ENCODE data around the gene PPP1R16B. TPM values are rescaled to one million over a fixed set of nuclear protein-coding genes. Genes with fewer than 3 reads are reported as not detected.

The PPP1R16B gene
- total and polyA plus RNA-seq, 10 of the 15 experiments (the other 5 are each of a cell fraction or from before 2014, with no cell fraction given) = 13.4 to 90.2 (median 66.7) TPM

DNA sequence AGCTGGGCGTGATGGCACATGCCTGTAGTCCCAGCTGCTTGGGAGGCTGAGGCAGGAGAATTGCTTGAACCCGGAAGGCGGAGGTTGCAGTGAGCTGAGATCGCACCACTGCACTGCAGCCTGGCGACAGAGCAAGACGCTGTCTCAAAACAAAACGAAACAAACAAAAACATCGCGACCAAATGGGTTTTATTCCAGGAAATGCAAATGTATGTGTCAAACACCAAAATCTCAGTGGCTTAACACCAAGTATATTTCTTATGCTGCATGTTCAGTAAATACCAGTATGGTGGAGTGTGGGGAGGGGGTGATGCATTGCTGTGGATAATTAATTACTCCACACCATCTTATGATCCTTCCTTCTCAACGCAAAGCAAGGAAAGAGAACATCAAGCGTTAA lies 29.1 kb upstream of the PPP1R16B start (continued):
- TF ChIP-seq SMAD5 (IDR thresholded peaks at IDR 0.05; ENCODE audit: low read depth) (no peak), MEF2B (IDR thresholded peaks at IDR 0.05; ENCODE audit: partially characterized antibody, poor library complexity, severe bottlenecking) (no peak), BHLHE40 (IDR thresholded peaks at IDR 0.05; ENCODE audit: borderline replicate concordance in 1 of 2, low read depth in 2 of 2, low read length in 1 of 2) (no peak), BACH1 (IDR thresholded peaks at IDR 0.05; ENCODE audit: borderline replicate concordance) (no peak), TCF12 (IDR thresholded peaks at IDR 0.05; ENCODE audit: low read depth, low read length) (no peak)

DNA sequence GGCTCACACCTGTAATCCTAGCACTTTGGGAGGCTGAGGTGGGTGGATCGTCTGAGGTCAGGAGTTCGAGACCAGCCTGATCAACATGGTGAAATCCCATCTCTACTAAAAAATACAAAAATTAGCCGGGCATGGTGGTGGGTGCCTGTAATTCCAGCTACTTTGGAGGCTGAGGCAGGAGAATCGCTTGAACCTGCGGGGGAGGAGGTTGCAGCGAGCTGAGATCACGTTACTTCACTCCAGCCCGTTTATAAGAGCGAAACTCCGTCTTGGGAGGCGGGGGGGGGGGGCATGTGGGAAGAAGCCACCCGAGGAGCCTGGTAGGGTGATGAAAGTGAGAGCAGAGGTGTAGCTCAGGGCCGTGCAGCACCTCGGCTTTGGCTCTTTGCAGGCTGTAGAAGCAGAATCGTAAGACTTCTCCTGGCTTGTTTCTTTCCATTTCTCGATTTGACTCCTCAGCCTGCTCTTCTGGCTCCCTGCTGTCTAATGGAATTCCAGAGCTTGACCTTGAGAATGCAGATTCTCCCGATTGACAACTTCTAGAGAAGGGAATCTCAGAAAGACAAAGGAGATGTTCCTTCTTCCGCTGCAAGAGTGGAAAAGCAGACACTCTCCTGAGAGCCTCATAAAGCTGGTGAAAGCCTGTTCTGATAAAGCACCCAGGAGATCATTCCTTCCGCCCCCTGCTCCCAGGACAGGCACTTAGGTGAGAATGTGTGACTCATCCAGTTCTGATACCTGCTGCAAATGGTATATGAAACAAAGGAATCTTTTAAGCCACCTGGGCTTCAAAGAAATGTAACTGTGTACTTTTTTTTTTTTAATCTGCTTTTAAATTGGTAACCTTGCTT lies 26.0 kb upstream of the PPP1R16B start:
- Histone ChIP-seq H3K79me2 (ENCODE audit: control insufficient read depth, insufficient read depth, low read length) (no peaks in the 10 kb centered on the region), H3K9me3 (replicated peaks; ENCODE audit: control insufficient read depth, insufficient read depth, low read length) (no peaks in the 10 kb centered on the region), H3K4me1 (ENCODE audit: control insufficient read depth, insufficient read depth, low read length) (no peaks in the 10 kb centered on the region), H3K4me2 (ENCODE audit: control insufficient read depth, insufficient read depth) (no peak overlapping the region), H3K4me3 (no peak overlapping the region), H3K27ac (ENCODE audit: control insufficient read depth, insufficient read depth) (no peak overlapping the region), H3K27me3 (replicated peaks in 1 of 2; ENCODE audit: control insufficient read depth in 2 of 2, insufficient read depth in 2 of 2, low read length in 1 of 2) (no peaks in the 10 kb centered on the region), H3K9ac (ENCODE audit: control insufficient read depth, insufficient read depth, low read length) (no peak overlapping the region), H4K20me1 (ENCODE audit: control insufficient read depth, insufficient read depth) (no peaks in the 10 kb centered on the region), H2AFZ (ENCODE audit: control insufficient read depth, low read depth, low read length) (no peak overlapping the region), H3K36me3 (ENCODE audit: control insufficient read depth in 2 of 2, insufficient read depth in 2 of 2, low read length in 1 of 2) (peaks cover 0 to 2% of the 10 kb centered on the region in 2 experiments; a peak in 3 of 4 replicates)
- ChIA-PET SMC1A (ENCODE audit: uncharacterized antibody, unreplicated experiment) (no interaction called here), POLR2A (interaction anchor here (1.1 kb wide), 1 partner anchor 64 kb away, joined by 4 read pairs; no protein-coding TSS in a partner anchor), CTCF (interaction anchor here (0.7 to 1.3 kb wide), 3 partner anchors 28 to 114 kb away, joined by 3 to 4 read pairs (median 3); no protein-coding TSS in a partner anchor), RAD21 (ENCODE audit: unreplicated experiment) (no interaction called here)
- 92% methylated on average over 17 of the region's 19 CpGs for WGBS (ENCODE audit: insufficient coverage, insufficient replicate concordance, low lambda C conversion rate, missing lambda C conversion rate)
- no peak for ATAC-seq
- FAIRE-seq = no peak
- no peak for DNase-seq (ENCODE audit: low read depth, low spot score)
- TF ChIP-seq NR2C2 (IDR thresholded peaks at IDR 0.05; ENCODE audit: borderline replicate concordance, control insufficient read depth, insufficient read length, low read depth) = no peak
- TF ChIP-seq MYC (IDR thresholded peaks at IDR 0.05; ENCODE audit: insufficient read depth, insufficient read length, insufficient replicate concordance, low read length, severe bottlenecking) = no peak
- TF ChIP-seq SREBF2 (IDR thresholded peaks at IDR 0.05; ENCODE audit: low read length) = no peak
- no peak for TF ChIP-seq SUZ12 (IDR thresholded peaks at IDR 0.05; ENCODE audit: unreplicated experiment)
- TF ChIP-seq JUND (IDR thresholded peaks at IDR 0.05; ENCODE audit: low read depth, low read length) = no peak
- TF ChIP-seq ZNF622 (IDR thresholded peaks at IDR 0.05) = no peak
- intact Hi-C loops (cut with micrococcal nuclease; ENCODE audit: unreplicated experiment) = no loop called here
- no TSS peak for BruUV-seq (replicated peaks)
- in situ Hi-C loops (cut with MboI) = no loop called here

Data from GM12878 (cell line).